ENCODE results near the gene CFAP61.

DNA sequence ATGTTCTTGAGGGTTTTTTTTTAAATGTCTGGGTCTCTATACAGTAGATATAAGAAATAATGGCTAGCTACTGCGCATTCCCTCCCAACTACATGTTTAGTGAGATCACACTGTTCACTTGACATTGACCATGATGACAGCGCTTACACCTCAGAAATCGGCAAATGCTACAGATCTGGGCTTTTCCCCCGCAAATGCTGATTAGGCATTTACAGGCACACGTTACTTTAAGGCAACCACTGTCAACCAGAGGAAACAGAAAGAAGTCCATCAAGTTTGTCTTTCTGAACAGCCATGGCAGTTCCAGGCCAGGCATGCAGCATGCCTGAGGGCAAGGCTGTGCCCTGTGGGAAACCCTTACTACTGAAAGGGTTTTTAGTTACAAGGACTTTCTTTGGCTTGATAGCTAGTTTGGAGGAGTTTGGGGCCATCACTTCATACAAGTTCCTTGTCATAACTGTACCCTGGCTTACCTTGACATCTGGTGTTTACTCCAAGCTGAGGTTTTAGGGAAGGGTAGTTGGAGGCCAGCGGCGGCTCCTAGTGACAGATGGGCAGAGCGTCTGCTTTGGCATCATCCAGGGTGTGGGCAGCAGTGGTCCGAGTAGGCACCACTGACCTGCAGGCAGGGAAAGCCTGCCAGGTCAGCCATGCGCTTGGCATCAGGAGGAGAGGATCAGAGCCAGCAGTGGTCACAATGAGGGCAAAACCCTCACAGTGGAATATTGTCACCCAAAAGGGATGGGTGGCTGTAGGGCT, 43.0 kb downstream of the CFAP61 start:
- TF ChIP-seq, protein P1, sequence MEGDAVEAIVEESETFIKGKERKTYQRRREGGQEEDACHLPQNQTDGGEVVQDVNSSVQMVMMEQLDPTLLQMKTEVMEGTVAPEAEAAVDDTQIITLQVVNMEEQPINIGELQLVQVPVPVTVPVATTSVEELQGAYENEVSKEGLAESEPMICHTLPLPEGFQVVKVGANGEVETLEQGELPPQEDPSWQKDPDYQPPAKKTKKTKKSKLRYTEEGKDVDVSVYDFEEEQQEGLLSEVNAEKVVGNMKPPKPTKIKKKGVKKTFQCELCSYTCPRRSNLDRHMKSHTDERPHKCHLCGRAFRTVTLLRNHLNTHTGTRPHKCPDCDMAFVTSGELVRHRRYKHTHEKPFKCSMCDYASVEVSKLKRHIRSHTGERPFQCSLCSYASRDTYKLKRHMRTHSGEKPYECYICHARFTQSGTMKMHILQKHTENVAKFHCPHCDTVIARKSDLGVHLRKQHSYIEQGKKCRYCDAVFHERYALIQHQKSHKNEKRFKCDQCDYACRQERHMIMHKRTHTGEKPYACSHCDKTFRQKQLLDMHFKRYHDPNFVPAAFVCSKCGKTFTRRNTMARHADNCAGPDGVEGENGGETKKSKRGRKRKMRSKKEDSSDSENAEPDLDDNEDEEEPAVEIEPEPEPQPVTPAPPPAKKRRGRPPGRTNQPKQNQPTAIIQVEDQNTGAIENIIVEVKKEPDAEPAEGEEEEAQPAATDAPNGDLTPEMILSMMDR (IDR thresholded peaks at IDR 0.05 in 4 of 5, conservative IDR thresholded peaks at IDR 0.05 in 1 of 5), result no peak
- no peak for TF ChIP-seq POLR2A (IDR thresholded peaks at IDR 0.05)
